Heart left ventricle (tissue), 13 donors: ENCODE data around the gene CMA1.
"Not testable (repeated sequence)": the region's sequence is repeated elsewhere in the genome, so short reads cannot be mapped to it uniquely, and the experiment has no call there.

ENCODE experiments used
- CTCF ChIP-seq, 12 donors: fragments of 200-600 bp; sonication (generic) in 4 of 12; IDR thresholded peaks; one replicate each; pipeline versions ENCODE4 v1.5.0 to v1.8.0; 2018 to 2022; ENCODE audit warnings: antibody characterized with exemption in 12 of 12, mild to moderate bottlenecking in 5 of 12
- POLR2A ChIP-seq, 2 donors: fragments of 450-650 bp; IDR thresholded peaks; one replicate each; pipeline ENCODE4 v1.6.1; 2017; ENCODE audit warnings: antibody characterized with exemption in 2 of 2, mild to moderate bottlenecking in 2 of 2, moderate library complexity in 2 of 2
- donor health status: ischemic (EF 13 %, LVEDD 7.1; RV severe dilation, severe dysfunction).
- donor health status: DM: no; HTN: yes; CAD: no.
- donor health status: DM: no; HTN: no; CAD: no.
- donor health status: ischemic (EF 25% LVEDD 6.9; RV normal size, moderate dysfunction).
- donor health status: ischemic (EF 25% LVEDD 5.7; RV mildly dilated, moderate dysfunction).
- donor health status: ischemic (EF 35%, LVEDD 5.7; RV mildly dilated, moderate dysfunction).
- donor health status: nonischemic (EF 11% LVEDD 7.7; RV severe dilation, severe dysfunction).
- donor health status: DM: yes; HTN: yes; CAD: no.
- donor health status: PGD.
- donor health status: ischemic (EF 29% LVEDD 5.4; RV normal size, mild dysfunction).
- donor health status: nonischemic (EF 23%, LVEDD 6.1; RV moderate dilation, normal function).

GRCh38 chr14:24549064-24549463 is 41.0 kb upstream of the CMA1 start:
- not testable (repeated sequence) for TF ChIP-seq CTCF, POLR2A (IDR thresholded peaks at IDR 0.05)
